Subcutaneous abdominal adipose tissue (tissue), 5 donors: ENCODE data around the gene SPATA25.

Experiments
- H3K27ac ChIP-seq: one replicate; pipeline ENCODE4 v1.7.0; 2013; ENCODE audit warnings: low read depth, mild to moderate bottlenecking, inconsistent platforms, low read length, moderate library complexity
- H3K27me3 ChIP-seq, 5 donors: one replicate each; pipeline ENCODE4 v1.7.0; 2013; ENCODE audit warnings: low read length in 5 of 5, inconsistent platforms in 1 of 5; ENCODE audit not compliant: control insufficient read depth in 5 of 5, insufficient read depth in 4 of 5
- H3K36me3 ChIP-seq, 5 donors: one replicate each; pipeline ENCODE4 v1.7.0; 2013; ENCODE audit warnings: low read length in 5 of 5; ENCODE audit not compliant: control insufficient read depth in 5 of 5, insufficient read depth in 5 of 5
- H3K4me1 ChIP-seq, 5 donors: one replicate each; pipeline ENCODE4 v1.7.0; 2013; ENCODE audit warnings: low read length in 5 of 5, mild to moderate bottlenecking in 3 of 5, moderate library complexity in 1 of 5; ENCODE audit not compliant: control insufficient read depth in 5 of 5, insufficient read depth in 5 of 5
- H3K4me3 ChIP-seq, 5 donors: one replicate each; pipeline ENCODE4 v1.7.0; 2013; ENCODE audit warnings: low read length in 5 of 5, low read depth in 1 of 5
- H3K9ac ChIP-seq, 5 donors: one replicate each; pipeline ENCODE4 v1.7.0; 2013; ENCODE audit warnings: low read length in 5 of 5, mild to moderate bottlenecking in 4 of 5, moderate library complexity in 3 of 5
- H3K9me3 ChIP-seq, 5 donors: one replicate each; pipeline ENCODE4 v1.7.0; 2013; ENCODE audit warnings: low read length in 5 of 5; ENCODE audit not compliant: control insufficient read depth in 5 of 5
- donor health status: healthy.
- donor health status: healthy.
- donor health status: healthy.
- donor health status: healthy.
- donor health status: healthy.

Gene SPATA25

DNA sequence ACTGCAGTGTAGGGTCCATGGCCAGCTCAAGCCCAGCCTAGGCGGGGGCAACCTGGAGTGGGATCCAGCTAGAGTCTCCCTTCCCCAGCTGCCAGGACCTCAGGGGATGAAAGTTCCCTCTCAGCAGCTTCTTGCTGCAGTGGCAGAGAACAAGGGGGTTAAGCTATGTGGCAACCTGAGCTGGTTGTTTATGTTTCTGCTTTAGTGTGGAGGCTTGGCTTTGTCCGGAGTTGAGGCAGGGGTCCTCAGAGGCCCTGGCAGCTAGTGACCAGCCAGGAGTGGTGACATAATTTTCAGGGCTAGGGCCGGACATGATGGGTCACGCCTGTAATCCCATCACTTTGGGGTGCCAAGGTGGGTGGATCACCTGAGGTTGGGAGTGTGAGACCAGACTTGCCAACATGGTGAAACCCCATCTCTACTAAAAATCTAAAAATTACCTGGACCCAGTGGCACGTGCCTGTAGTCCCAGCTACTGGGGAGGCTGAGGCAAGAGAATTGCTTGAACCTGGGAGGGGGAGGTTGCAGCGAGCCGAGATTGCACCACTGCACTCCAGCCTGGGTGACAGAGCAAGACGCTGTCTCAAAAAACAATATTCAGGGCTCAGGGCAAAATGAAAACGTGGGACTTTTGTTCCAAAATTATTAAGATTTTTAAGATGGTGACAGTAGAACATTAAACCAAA lies 38.5 kb upstream of the SPATA25 start:
- Histone ChIP-seq H3K27me3 (no peaks in the 10 kb centered on the region), H3K36me3 (no peaks in the 10 kb centered on the region), H3K9me3 (no peaks in the 10 kb centered on the region), H3K4me1 (peaks cover 2 to 29% (median 21%) of the 10 kb centered on the region in 5 donors), H3K27ac (no peak overlapping the region), H3K4me3 (no peak overlapping the region), H3K9ac (no peak overlapping the region)

DNA sequence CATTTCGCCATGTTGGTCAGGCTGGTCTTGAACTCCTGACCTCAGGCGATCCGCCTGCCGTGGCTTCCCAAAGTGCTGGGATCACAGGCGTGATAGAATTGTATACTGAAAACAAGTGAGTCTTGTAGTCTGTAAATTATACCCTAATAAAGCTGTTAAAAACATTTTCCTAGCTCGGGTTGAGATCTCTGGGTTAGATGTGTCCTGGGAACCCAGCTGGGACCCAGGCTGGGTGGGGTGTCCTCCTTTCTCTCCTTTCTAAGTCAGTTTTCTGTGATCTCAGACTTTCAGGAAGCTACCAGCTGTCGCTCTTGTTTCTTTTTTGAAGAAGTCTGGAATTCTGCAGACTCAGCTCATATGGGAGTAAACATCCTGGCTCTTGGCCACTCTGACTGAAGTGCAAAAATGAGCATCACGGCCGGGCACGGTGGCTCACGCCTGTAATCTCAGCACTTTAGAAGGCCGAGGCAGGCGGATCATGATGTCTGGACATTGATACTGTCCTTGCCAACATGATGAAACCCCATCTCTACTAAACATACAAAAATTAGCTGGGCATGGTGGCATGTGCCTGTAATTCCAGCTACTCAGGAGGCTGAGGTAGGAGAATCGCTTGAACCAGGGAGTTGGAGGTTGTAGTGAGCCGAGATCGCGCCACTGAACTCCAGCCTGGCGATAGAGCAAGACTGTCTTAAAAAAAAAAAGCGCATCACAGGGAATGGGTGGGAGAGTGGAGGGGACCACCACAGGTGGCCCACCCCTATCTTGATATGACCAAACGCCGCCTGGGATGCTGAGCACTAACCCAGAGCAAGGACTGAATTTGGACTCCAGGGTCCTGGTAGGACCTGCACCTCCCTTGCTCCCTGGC lies 37.2 kb upstream of the SPATA25 start:
- H3K4me1 ChIP-seq: peaks cover 4 to 42% (median 35%) of the 10 kb centered on the region in 5 donors
- H3K36me3 ChIP-seq: no peaks in the 10 kb centered on the region
- peak overlapping the region in 4 of 5 donors; percentile 8 to 50 (median 34) for H3K4me3 ChIP-seq
- peak overlapping the region; percentile 65 for H3K27ac ChIP-seq
- H3K9me3 ChIP-seq: no peaks in the 10 kb centered on the region
- peak overlapping the region in 2 of 5 donors; percentile 35 to 38 for H3K9ac ChIP-seq
- H3K27me3 ChIP-seq: no peaks in the 10 kb centered on the region

- Histone ChIP-seq H3K36me3 (no peaks in the 10 kb centered on the region), H3K4me3 (no peak overlapping the region), H3K9ac (no peak overlapping the region), H3K27me3 (no peaks in the 10 kb centered on the region), H3K27ac (no peak overlapping the region), H3K9me3 (no peaks in the 10 kb centered on the region), H3K4me1 (peaks cover 7 to 69% (median 56%) of the 10 kb centered on the region in 5 donors)
Measured at GRCh38 chr20:45921337-45922189, 34.1 kb upstream of the SPATA25 start.

- Histone ChIP-seq H3K27me3 (no peaks in the 10 kb centered on the region), H3K4me1 (peaks cover 7 to 67% (median 56%) of the 10 kb centered on the region in 5 donors), H3K9me3 (no peaks in the 10 kb centered on the region), H3K4me3 (peak overlapping the region in 1 of 5 donors; percentile 22), H3K27ac (peak overlapping the region; percentile 74), H3K9ac (peak overlapping the region in 4 of 5 donors; percentile 53 to 60 (median 58)), H3K36me3 (no peaks in the 10 kb centered on the region)
Measured at GRCh38 chr20:45920462-45921336, 33.3 kb upstream of the SPATA25 start.

DNA sequence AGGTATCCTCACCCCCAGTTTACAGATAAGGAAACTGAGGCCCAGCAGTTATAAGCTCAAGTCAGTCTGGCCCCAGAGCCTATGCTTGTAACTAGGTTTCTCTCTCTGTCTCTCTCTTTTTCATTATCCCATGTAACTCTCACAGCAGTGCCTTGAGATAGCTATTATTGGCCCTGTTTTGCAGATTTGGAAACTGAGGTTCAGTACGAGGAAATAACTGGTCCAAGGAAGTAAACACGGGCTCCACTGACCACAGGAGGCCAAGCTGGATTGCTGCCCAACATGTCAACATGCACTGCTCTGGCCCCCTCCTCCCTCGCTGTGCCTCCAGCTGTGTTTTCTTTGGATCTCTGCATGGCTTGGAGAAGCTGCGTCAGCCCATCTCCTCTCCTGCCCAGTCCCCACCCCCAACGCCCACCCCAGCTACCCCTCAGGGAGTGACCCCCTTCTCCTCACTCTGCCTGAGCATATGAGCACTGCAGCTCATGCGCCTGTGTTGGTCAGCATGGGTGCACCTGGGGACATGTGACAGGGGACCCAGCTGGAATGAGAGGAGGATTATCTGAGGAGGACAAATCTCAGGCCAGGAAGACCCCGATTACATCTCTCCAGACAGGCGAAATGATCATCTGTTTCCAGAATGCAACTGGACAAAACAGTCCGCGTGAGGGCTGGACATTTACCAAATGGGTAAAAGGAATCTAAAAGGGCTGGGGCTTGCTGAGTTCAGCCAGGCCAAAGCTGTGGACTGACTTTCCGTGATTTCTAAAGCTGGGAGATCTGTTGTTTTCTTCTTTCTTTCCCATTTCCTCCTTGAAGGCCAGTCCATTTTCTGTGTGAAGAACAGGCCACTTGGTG lies 32.3 kb upstream of the SPATA25 start:
- peak overlapping the region; percentile 38 to 60 (median 56) for H3K9ac ChIP-seq

DNA sequence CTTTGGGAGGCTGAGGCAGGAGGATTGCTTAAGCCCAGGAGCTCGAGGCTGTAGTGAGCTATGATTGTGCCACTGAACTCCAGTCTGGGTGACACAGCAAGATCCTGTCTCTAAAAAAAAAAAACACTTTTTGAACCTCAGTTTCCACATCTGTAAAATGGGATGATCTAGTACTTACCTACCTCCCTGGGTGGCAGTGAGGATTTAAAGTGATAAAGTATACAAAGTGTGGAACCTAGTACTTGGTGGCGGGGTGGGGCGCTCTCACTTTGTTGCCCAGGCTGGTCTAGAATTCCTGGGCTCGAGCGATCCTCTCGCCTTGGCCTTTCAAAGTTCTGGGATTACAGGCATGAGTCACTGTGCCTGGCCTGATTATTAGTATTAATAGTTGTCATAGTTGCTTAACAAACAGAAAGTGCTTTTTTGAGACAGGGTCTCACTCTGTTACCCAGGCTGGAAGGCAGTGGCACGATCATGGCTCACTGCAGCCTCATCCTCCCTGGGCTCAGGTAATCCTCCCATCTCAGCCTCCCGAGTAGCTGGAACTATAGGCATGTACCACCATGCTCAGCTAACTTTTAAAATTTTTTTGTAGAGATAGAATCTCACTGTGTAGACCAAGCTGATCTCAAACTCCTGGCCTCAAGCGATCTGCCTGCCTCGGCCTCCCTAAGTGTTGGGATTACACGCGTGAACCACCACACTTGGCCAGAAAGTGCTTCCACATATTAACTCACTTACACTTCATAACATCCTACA lies 31.5 kb upstream of the SPATA25 start:
- H3K9ac ChIP-seq: peak overlapping the region in 1 of 5 donors; percentile 62

More for the DNA sequence above, 32.3 kb upstream of the SPATA25 start:
- no peaks in the 10 kb centered on the region for H3K9me3 ChIP-seq
- H3K4me3 ChIP-seq: peak overlapping the region in 4 of 5 donors; percentile 2 to 25 (median 17)
- H3K4me1 ChIP-seq: peaks cover 7 to 59% (median 57%) of the 10 kb centered on the region in 5 donors
- H3K36me3 ChIP-seq: no peaks in the 10 kb centered on the region
- H3K27ac ChIP-seq: peak overlapping the region; percentile 74
- H3K27me3 ChIP-seq: no peaks in the 10 kb centered on the region

DNA sequence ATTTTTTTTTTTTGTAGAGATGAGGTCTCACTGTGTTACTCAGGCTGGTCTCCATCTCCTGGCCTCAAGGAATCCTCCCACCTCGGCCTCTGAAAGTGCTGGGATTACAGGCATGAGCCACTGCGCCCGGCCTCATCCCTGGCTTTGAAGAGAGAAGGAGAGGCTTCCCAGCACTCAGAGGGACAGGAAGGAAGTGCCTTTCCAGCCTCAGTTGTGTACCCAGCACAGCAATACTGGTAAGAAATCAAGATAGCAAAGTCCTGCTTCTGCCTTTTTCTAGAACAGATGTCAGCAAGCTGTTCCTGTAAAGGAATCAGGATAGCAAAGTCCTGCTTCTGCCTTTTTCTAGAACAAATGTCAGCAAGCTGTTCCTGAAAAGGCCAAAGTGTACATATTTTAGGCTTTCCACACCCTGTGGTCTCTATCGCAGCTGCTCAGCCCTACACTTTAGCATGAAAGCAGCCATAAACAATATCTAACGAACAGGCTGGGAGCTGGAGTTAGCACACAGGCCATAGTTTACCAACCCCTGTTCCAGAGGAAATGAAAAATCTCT lies 30.8 kb upstream of the SPATA25 start:
- Histone ChIP-seq H3K27me3 (no peaks in the 10 kb centered on the region), H3K36me3 (no peaks in the 10 kb centered on the region), H3K4me1 (peaks cover 5 to 55% (median 45%) of the 10 kb centered on the region in 5 donors), H3K9me3 (no peaks in the 10 kb centered on the region), H3K4me3 (no peak overlapping the region), H3K27ac (peak overlapping the region; percentile 66), H3K9ac (peak overlapping the region in 2 of 5 donors; percentile 16 to 62)

More for the DNA sequence above, 31.5 kb upstream of the SPATA25 start:
- no peaks in the 10 kb centered on the region for H3K36me3 ChIP-seq
- no peaks in the 10 kb centered on the region for H3K9me3 ChIP-seq
- peaks cover 5 to 58% (median 49%) of the 10 kb centered on the region in 5 donors for H3K4me1 ChIP-seq
- peak overlapping the region; percentile 74 for H3K27ac ChIP-seq
- H3K4me3 ChIP-seq: peak overlapping the region in 1 of 5 donors; percentile 12
- H3K27me3 ChIP-seq: no peaks in the 10 kb centered on the region

GRCh38 chr20:45917790-45918141 lies 30.3 kb upstream of the SPATA25 start:
- Histone ChIP-seq H3K9ac (no peak overlapping the region), H3K27ac (peak overlapping the region; percentile 66), H3K9me3 (no peaks in the 10 kb centered on the region), H3K4me1 (peaks cover 5 to 55% (median 45%) of the 10 kb centered on the region in 5 donors), H3K36me3 (no peaks in the 10 kb centered on the region), H3K27me3 (no peaks in the 10 kb centered on the region), H3K4me3 (no peak overlapping the region)
